HEK293 (cell line): ENCODE results near the gene CASTOR2.
"Not testable (repeated sequence)": the region's sequence is repeated elsewhere in the genome, so short reads cannot be mapped to it uniquely, and the experiment has no call there.

Experiments
- CTCF ChIA-PET: fragments of 350-600 bp; formaldehyde crosslinking; extraction: SDS; loops from one replicate; lab custom pipeline; 2021; ENCODE audit warnings: antibody characterized with exemption; lab: Yijun Ruan, JAX
- POLR2A ChIA-PET: fragments of 300-600 bp; formaldehyde crosslinking; extraction: SDS; loops from one replicate; lab custom pipeline; 2020; ENCODE audit warnings: antibody characterized with exemption, inconsistent platforms; lab: Yijun Ruan, JAX
- H3K27ac ChIP-seq: fragments of 200-500 bp; sonication (Bioruptor generic); 2 replicates; pipeline ENCODE4 v1.5.1; 2014; ENCODE audit warnings: low read depth, low read length, control low read depth, inconsistent platforms; ENCODE audit errors: extremely low read depth
- H3K36me3 ChIP-seq, 2 experiments: fragments of 200-500 bp in 1 of 2; sonication (Bioruptor generic) in 1 of 2; 1 replicate in 1 of 2; 2 replicates in 1 of 2; pipeline ENCODE4 v1.5.1; 2014 to 2017; ENCODE audit warnings: inconsistent platforms in 2 of 2, low read length in 2 of 2; ENCODE audit not compliant: control insufficient read depth in 2 of 2, insufficient read depth in 1 of 2
- H3K4me1 ChIP-seq: fragments of 200-500 bp; sonication (Bioruptor generic); 2 replicates; pipeline ENCODE4 v1.5.1; 2014; ENCODE audit warnings: mild to moderate bottlenecking, low read length, inconsistent platforms; ENCODE audit not compliant: control insufficient read depth, insufficient read depth
- H3K4me3 ChIP-seq: 2 replicates; pipeline ENCODE4 v1.5.1; 2011; ENCODE audit warnings: low read depth, mild to moderate bottlenecking, control low read depth, low read length, moderate library complexity
- H3K9me3 ChIP-seq: fragments of 200-500 bp; sonication (Bioruptor generic); 2 replicates; pipeline ENCODE4 v1.5.1; 2014; ENCODE audit warnings: low read depth, low read length, inconsistent platforms; ENCODE audit not compliant: control insufficient read depth, insufficient read depth

The CASTOR2 gene

GRCh38 chr7:74958328-74958727 is 6.2 kb upstream of the CASTOR2 start:
- H3K27ac ChIP-seq, H3K9me3 ChIP-seq, CTCF ChIA-PET: not testable (repeated sequence)

GRCh38 chr7:74963704-74964510 is 598 bp upstream of the CASTOR2 start:
- not testable (repeated sequence) for H3K4me1 ChIP-seq

More at GRCh38 chr7:74958328-74958727, 6.2 kb upstream of the CASTOR2 start:
- H3K4me1 ChIP-seq, H3K4me3 ChIP-seq, POLR2A ChIA-PET, H3K36me3 ChIP-seq: not testable (repeated sequence)

GRCh38 chr7:74966208-74966854 is 1.8 kb downstream of the CASTOR2 start:
- H3K4me3 ChIP-seq, H3K27ac ChIP-seq, H3K9me3 ChIP-seq, POLR2A ChIA-PET, CTCF ChIA-PET, H3K36me3 ChIP-seq, H3K4me1 ChIP-seq: not testable (repeated sequence)

More at GRCh38 chr7:74963704-74964510, 598 bp upstream of the CASTOR2 start:
- POLR2A ChIA-PET, H3K9me3 ChIP-seq, H3K4me3 ChIP-seq, H3K36me3 ChIP-seq, CTCF ChIA-PET: not testable (repeated sequence)
- peak overlapping the region; percentile 24; the same call in 1 of the 2 replicates for H3K27ac ChIP-seq

- H3K4me3 ChIP-seq, H3K4me1 ChIP-seq, H3K27ac ChIP-seq, CTCF ChIA-PET, H3K9me3 ChIP-seq, POLR2A ChIA-PET, H3K36me3 ChIP-seq: not testable (repeated sequence)
These were observed 2.4 kb downstream of the CASTOR2 start for GRCh38 chr7:74966909-74967308.

- H3K4me1 ChIP-seq, CTCF ChIA-PET, H3K4me3 ChIP-seq, POLR2A ChIA-PET, H3K9me3 ChIP-seq, H3K27ac ChIP-seq, H3K36me3 ChIP-seq: not testable (repeated sequence)
These were observed 6.9 kb downstream of the CASTOR2 start for GRCh38 chr7:74971431-74971830.

- H3K36me3 ChIP-seq, H3K4me3 ChIP-seq, CTCF ChIA-PET, H3K4me1 ChIP-seq, POLR2A ChIA-PET, H3K27ac ChIP-seq, H3K9me3 ChIP-seq: not testable (repeated sequence)
These were observed 7.9 kb downstream of the CASTOR2 start for GRCh38 chr7:74972377-74972776.

- CTCF ChIA-PET, H3K27ac ChIP-seq, H3K36me3 ChIP-seq, H3K4me3 ChIP-seq, POLR2A ChIA-PET, H3K4me1 ChIP-seq, H3K9me3 ChIP-seq: not testable (repeated sequence)
These were observed 11.5 kb downstream of the CASTOR2 start for GRCh38 chr7:74975959-74976358.

GRCh38 chr7:74977523-74977922 is 13.0 kb downstream of the CASTOR2 start:
- H3K36me3 ChIP-seq, H3K9me3 ChIP-seq, H3K4me3 ChIP-seq, CTCF ChIA-PET, POLR2A ChIA-PET, H3K27ac ChIP-seq, H3K4me1 ChIP-seq: not testable (repeated sequence)

- H3K27ac ChIP-seq, POLR2A ChIA-PET, H3K36me3 ChIP-seq, H3K4me3 ChIP-seq, H3K9me3 ChIP-seq, H3K4me1 ChIP-seq: not testable (repeated sequence)
- CTCF ChIA-PET: interaction anchor here (0.6 kb wide), 1 partner anchor 583 kb away, joined by 3 read pairs; no protein-coding TSS in a partner anchor
These were observed 23.9 kb downstream of the CASTOR2 start for GRCh38 chr7:74988436-74988835.
